Measurements from ENCODE around the gene EML5. TPM values are rescaled to one million over a fixed set of nuclear protein-coding genes. Genes with fewer than 3 reads are reported as not detected.

EML5 gene
- total RNA-seq, 1 experiment from 2014 or later = 0.66 TPM

DNA sequence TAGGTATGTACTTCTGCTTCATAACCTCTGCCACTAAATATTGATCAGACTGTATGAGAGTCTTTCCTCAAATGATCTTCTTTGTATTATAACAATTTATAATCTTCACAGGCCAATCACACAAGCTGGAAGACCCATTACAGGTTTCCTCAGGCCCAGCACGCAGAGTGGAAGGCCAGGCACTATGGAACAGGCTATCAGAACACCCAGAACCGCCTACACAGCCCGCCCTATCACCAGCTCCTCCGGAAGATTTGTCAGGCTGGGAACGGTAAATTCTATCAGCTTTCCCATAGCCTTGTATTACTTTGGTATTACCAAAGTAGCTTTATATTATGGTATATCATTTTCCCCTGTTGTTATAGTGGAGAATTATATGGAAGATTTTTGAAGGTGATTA, 48.2 kb upstream of the EML5 start:
- no peak overlapping the region for H2AFZ ChIP-seq (ENCODE audit: low read length)
- no peak for TF ChIP-seq EZH2phosphoT487 (IDR thresholded peaks at IDR 0.05; ENCODE audit: borderline replicate concordance, low read length)
- TF ChIP-seq, protein P1, sequence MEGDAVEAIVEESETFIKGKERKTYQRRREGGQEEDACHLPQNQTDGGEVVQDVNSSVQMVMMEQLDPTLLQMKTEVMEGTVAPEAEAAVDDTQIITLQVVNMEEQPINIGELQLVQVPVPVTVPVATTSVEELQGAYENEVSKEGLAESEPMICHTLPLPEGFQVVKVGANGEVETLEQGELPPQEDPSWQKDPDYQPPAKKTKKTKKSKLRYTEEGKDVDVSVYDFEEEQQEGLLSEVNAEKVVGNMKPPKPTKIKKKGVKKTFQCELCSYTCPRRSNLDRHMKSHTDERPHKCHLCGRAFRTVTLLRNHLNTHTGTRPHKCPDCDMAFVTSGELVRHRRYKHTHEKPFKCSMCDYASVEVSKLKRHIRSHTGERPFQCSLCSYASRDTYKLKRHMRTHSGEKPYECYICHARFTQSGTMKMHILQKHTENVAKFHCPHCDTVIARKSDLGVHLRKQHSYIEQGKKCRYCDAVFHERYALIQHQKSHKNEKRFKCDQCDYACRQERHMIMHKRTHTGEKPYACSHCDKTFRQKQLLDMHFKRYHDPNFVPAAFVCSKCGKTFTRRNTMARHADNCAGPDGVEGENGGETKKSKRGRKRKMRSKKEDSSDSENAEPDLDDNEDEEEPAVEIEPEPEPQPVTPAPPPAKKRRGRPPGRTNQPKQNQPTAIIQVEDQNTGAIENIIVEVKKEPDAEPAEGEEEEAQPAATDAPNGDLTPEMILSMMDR (conservative IDR thresholded peaks at IDR 0.05; ENCODE audit: low read depth, low read length) = no peak
- no peak for TF ChIP-seq EZH2 (IDR thresholded peaks at IDR 0.05; ENCODE audit: low read length, unreplicated experiment)
- POLR2A ChIA-PET (ENCODE audit: unreplicated experiment) = no interaction called here
- no peaks in the 10 kb centered on the region for H3K9me3 ChIP-seq (ENCODE audit: low read length)
- no peaks in the 10 kb centered on the region for H3F3A ChIP-seq (ENCODE audit: low read length, unreplicated experiment)
- H3K4me3 ChIP-seq (ENCODE audit: low read length) = no peak overlapping the region
- no peak overlapping the region for H3K4me2 ChIP-seq (ENCODE audit: low read length)
- no peaks in the 10 kb centered on the region for H3K9me2 ChIP-seq (replicated peaks; ENCODE audit: low read length)
- ATAC-seq = no peak
- no peaks in the 10 kb centered on the region for H3K4me1 ChIP-seq (ENCODE audit: insufficient read depth, low read length)
- no peaks in the 10 kb centered on the region for H3K27me3 ChIP-seq (ENCODE audit: low read length)
- H4K20me1 ChIP-seq (ENCODE audit: low read length) = no peaks in the 10 kb centered on the region
- H3K9ac ChIP-seq (ENCODE audit: low read length) = no peak overlapping the region
- CTCF ChIA-PET = no interaction called here
- no peaks in the 10 kb centered on the region for H3K36me3 ChIP-seq (ENCODE audit: low read depth, low read length)
- H3K79me2 ChIP-seq (ENCODE audit: low read length) = no peaks in the 10 kb centered on the region
- BruUV-seq (replicated peaks) = no TSS peak
- intact Hi-C loops (cut with micrococcal nuclease) = no loop called here
- no peak for DNase-seq
- no peak overlapping the region for H3K27ac ChIP-seq (ENCODE audit: low read length)

- ChIA-PET CTCF (no interaction called here), POLR2A (ENCODE audit: unreplicated experiment) (no interaction called here)
- Histone ChIP-seq H3K79me2 (ENCODE audit: low read length) (0 out of 2 replicates have a peak, but pooled peaks cover 5% of the 10 kb centered on the region), H3K9me2 (replicated peaks; ENCODE audit: low read length) (no peaks in the 10 kb centered on the region), H2AFZ (ENCODE audit: low read length) (no peak overlapping the region), H3K27me3 (ENCODE audit: low read length) (no peaks in the 10 kb centered on the region), H4K20me1 (ENCODE audit: low read length) (no peaks in the 10 kb centered on the region), H3K27ac (ENCODE audit: low read length) (no peak overlapping the region), H3K9ac (ENCODE audit: low read length) (no peak overlapping the region), H3K4me2 (ENCODE audit: low read length) (no peak overlapping the region), H3K4me3 (ENCODE audit: low read length) (no peak overlapping the region), H3K4me1 (ENCODE audit: insufficient read depth, low read length) (peaks cover 13% of the 10 kb centered on the region), H3F3A (ENCODE audit: low read length, unreplicated experiment) (no peaks in the 10 kb centered on the region), H3K9me3 (ENCODE audit: low read length) (no peaks in the 10 kb centered on the region), H3K36me3 (ENCODE audit: low read depth, low read length) (no peaks in the 10 kb centered on the region)
- TF ChIP-seq, protein P1 (conservative IDR thresholded peaks at IDR 0.05; ENCODE audit: low read depth, low read length) = no peak
- no peak for TF ChIP-seq EZH2phosphoT487 (IDR thresholded peaks at IDR 0.05; ENCODE audit: borderline replicate concordance, low read length)
- no peak for TF ChIP-seq EZH2 (IDR thresholded peaks at IDR 0.05; ENCODE audit: low read length, unreplicated experiment)
- DNase-seq = no peak
- intact Hi-C loops (cut with micrococcal nuclease) = no loop called here
- no peak for ATAC-seq
- no TSS peak for BruUV-seq (replicated peaks)
Measured at GRCh38 chr14:88838015-88838414, 45.3 kb upstream of the EML5 start.

DNA sequence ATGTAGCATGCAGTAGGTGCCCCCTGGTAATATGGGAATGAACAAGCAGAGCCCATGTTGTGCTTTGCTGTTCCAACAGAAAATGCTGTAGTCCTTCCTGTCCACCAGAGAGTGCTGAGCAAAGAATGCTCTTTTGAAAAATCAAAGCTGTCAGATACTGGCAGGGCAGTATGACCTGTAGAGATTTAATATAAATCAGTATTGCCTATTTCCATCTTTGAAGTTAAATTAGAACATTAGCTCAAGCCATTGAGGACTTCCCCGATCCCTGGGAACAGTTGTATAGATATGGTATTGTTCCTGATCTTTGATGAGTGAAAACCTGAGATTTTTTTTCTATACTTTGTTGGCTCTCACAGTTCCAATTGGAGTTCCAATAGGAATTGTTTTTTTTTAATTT, 44.7 kb upstream of the EML5 start:
- Histone ChIP-seq H3K36me3 (ENCODE audit: low read depth, low read length) (no peaks in the 10 kb centered on the region), H3K9me2 (replicated peaks; ENCODE audit: low read length) (no peaks in the 10 kb centered on the region), H3K27me3 (ENCODE audit: low read length) (no peaks in the 10 kb centered on the region), H3K27ac (ENCODE audit: low read length) (no peak overlapping the region), H4K20me1 (ENCODE audit: low read length) (no peaks in the 10 kb centered on the region), H3K4me2 (ENCODE audit: low read length) (no peak overlapping the region), H2AFZ (ENCODE audit: low read length) (no peak overlapping the region), H3F3A (ENCODE audit: low read length, unreplicated experiment) (no peaks in the 10 kb centered on the region), H3K4me1 (ENCODE audit: insufficient read depth, low read length) (peaks cover 13% of the 10 kb centered on the region), H3K9ac (ENCODE audit: low read length) (no peak overlapping the region), H3K79me2 (ENCODE audit: low read length) (0 out of 2 replicates have a peak, but pooled peaks cover 6% of the 10 kb centered on the region), H3K9me3 (ENCODE audit: low read length) (no peaks in the 10 kb centered on the region), H3K4me3 (ENCODE audit: low read length) (no peak overlapping the region)
- DNase-seq (no peak), ATAC-seq (no peak)
- intact Hi-C loops (cut with micrococcal nuclease) = no loop called here
- no TSS peak for BruUV-seq (replicated peaks)
- CTCF ChIA-PET = no interaction called here
- TF ChIP-seq, protein P1 (conservative IDR thresholded peaks at IDR 0.05; ENCODE audit: low read depth, low read length) = no peak
- TF ChIP-seq EZH2 (IDR thresholded peaks at IDR 0.05; ENCODE audit: low read length, unreplicated experiment) (no peak), EZH2phosphoT487 (IDR thresholded peaks at IDR 0.05; ENCODE audit: borderline replicate concordance, low read length) (no peak)
- POLR2A ChIA-PET (ENCODE audit: unreplicated experiment) = no interaction called here
